ENCODE results near the gene KCTD18. TPM values are rescaled to one million over a fixed set of nuclear protein-coding genes. Genes with fewer than 3 reads are reported as not detected.

The KCTD18 gene
- total and polyA plus RNA-seq, 12 donors, result 5.0 to 16.5 (median 9.9) TPM

GRCh38 chr2:200442471-200442870 lies 67.4 kb downstream of the KCTD18 start:
- Histone ChIP-seq H3K27me3 (no peaks in the 10 kb centered on the region), H3K4me1 (peaks cover 0 to 29% (median 11%) of the 10 kb centered on the region in 9 donors), H3K4me3 (no peak overlapping the region), H3K9me3 (no peaks in the 10 kb centered on the region), H3K27ac (no peak overlapping the region), H3K36me3 (peaks cover 0 to 82% (median 8%) of the 10 kb centered on the region in 9 donors)
- ATAC-seq, result peak in 6 of 8 donors; percentile 39 to 74 (median 54)
- no peak for TF ChIP-seq CTCF (IDR thresholded peaks at IDR 0.05)
- no peak for DNase-seq
- intact Hi-C loops (cut with DNase I), result loop anchor here in 1 of 10 donors (10.0 kb wide), 1 partner anchor 138 kb away; the partner anchor contains the start of gene SPATS2L
- 84 to 89% methylated on average over 1 of the region's 1 CpG for WGBS, 2 donors

GRCh38 chr2:200439981-200440380 lies 69.9 kb downstream of the KCTD18 start:
- TF ChIP-seq CTCF (IDR thresholded peaks at IDR 0.05), result no peak
- intact Hi-C loops (cut with DNase I), result loop anchor here in 1 of 10 donors (10.0 kb wide), 1 partner anchor 135 kb away; the partner anchor contains the start of gene SPATS2L
- WGBS, 2 donors, result 98% methylated on average over 5 of the region's 5 CpGs
- H3K27me3 ChIP-seq, result no peaks in the 10 kb centered on the region
- no peak overlapping the region for H3K27ac ChIP-seq
- peaks cover 0 to 85% (median 14%) of the 10 kb centered on the region in 9 donors for H3K36me3 ChIP-seq
- no peak for ATAC-seq
- DNase-seq, result no peak
- no peak overlapping the region for H3K4me3 ChIP-seq
- peaks cover 0 to 29% (median 11%) of the 10 kb centered on the region in 9 donors for H3K4me1 ChIP-seq
- no peaks in the 10 kb centered on the region for H3K9me3 ChIP-seq

Other genes with a start within 250 kb of the KCTD18 start
- gene SPATS2L, start 203.4 kb downstream of the KCTD18 start, total RNA-seq, result 100 to 1,000 TPM in 2 of 10 donors, 10 to 100 TPM in 8; 48.4 to 104 (median 73.5) TPM
- gene SPATS2L, start 203.4 kb downstream of the KCTD18 start, polyA plus RNA-seq, result 10 to 100 TPM; 23.4 to 74.2 TPM
- 1 to 10 TPM in 7 of 10 donors, under 1 TPM in 3; 0.64 to 2.9 (median 1.1) TPM for gene SGO2, start 16.1 kb upstream of the KCTD18 start, total RNA-seq
- gene SGO2, start 16.1 kb upstream of the KCTD18 start, polyA plus RNA-seq, result under 1 TPM; 0.59 to 0.90 TPM
- gene AOX1, start 75.9 kb upstream of the KCTD18 start, total RNA-seq, result 10 to 100 TPM in 1 of 10 donors, 1 to 10 TPM in 7, under 1 TPM in 2; 0.72 to 22.3 (median 2.2) TPM
- 10 to 100 TPM in 1 of 2 donors, 1 to 10 TPM in 1; 3.5 to 11.2 TPM for gene AOX1, start 75.9 kb upstream of the KCTD18 start, polyA plus RNA-seq